Superior temporal gyrus (tissue), 1 donor: Measurements from ENCODE around the gene P2RX5.
"Not testable (repeated sequence)": the region's sequence is repeated elsewhere in the genome, so short reads cannot be mapped to it uniquely, and the experiment has no call there.

ENCODE experiments used
- DNase-seq: peaks from one replicate; pipeline ENCODE4 v3.0.0-alpha.2; 2016; ENCODE audit errors: extremely low spot score

Gene P2RX5

DNA sequence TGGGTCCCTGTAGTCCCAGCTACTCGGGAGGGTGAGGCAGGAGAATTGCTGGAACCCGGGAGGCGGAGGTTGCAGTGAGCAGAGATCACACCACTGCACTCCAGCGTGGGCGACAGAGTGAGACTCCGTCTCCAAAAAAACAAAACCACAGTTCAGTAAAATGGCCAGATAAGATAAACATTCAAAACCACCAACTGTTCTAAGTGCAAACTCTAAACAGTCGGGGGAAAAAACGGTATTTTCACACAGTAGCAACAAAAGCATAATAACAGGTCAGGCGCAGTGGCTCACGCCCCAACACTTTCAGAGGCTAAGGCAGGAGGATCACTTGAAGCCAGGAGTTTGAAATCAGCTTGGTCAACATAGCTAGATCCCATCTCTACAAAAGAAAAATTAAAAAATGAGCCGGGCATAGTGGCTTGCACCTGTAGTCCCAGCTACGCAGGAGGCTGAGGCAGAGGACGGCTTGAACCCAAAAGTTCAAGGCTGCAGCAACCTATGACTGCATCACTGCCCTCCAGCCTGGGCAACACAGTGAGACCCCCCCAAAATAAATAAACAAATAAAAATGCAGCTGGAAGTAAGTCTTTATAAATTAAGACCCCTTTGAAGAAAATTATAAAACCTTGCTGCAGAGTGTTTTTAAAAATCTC is 17.0 kb upstream of the P2RX5 start:
- no peak for DNase-seq

DNA sequence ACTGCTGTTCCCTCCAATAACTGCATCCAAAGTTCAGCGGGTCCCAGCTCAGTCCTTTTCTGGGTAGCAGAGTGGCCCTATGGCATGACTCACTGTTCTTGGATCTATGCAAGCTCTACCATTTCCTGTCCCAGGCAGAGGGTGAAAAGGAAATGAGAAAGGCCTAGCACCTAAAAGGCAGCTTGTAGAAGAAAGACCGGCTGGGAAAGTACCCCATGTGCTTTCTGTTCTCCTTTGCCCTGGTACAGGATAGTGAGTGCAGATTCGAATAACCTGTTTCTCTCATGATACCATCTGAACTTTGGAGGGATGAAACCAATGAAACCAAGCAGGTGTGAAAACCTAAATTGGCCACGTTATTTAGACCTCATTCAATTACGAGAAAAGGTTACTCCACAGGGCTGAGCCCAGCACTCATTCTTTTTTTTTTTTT is 15.0 kb upstream of the P2RX5 start:
- no peak for DNase-seq

DNA sequence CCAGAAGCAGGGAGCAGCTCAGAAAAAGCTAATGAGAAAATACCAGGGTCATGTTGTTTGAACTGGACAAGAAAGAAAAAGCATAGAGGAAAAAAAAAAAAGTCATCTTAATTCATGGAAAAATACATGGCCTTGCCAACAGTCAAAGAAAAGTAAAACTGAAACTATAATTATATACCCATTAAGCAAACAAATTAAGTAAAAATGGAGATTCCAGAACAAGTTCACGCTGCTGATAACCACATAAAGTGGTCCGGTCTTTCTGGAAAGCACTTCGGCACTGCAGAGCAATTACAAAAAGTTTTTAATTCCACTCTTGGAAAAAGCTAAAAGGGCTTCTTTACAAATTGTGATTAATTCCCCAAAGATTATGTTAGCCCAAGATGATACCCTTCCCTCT is 12.4 kb upstream of the P2RX5 start:
- DNase-seq = no peak

DNA sequence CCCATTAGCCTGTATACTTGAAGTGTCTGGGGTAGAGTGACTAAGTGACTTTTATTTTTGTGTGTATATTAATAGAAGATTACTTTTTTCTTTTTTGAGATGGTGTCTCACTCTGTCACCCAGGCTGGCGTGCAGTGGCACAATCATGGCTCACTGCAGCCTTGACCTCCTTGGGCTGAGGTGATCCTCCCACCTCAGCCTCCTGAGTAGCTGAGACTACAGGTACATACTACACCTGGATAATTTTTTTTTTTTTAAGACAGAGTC is 9.7 kb upstream of the P2RX5 start:
- not testable (repeated sequence) for DNase-seq

DNA sequence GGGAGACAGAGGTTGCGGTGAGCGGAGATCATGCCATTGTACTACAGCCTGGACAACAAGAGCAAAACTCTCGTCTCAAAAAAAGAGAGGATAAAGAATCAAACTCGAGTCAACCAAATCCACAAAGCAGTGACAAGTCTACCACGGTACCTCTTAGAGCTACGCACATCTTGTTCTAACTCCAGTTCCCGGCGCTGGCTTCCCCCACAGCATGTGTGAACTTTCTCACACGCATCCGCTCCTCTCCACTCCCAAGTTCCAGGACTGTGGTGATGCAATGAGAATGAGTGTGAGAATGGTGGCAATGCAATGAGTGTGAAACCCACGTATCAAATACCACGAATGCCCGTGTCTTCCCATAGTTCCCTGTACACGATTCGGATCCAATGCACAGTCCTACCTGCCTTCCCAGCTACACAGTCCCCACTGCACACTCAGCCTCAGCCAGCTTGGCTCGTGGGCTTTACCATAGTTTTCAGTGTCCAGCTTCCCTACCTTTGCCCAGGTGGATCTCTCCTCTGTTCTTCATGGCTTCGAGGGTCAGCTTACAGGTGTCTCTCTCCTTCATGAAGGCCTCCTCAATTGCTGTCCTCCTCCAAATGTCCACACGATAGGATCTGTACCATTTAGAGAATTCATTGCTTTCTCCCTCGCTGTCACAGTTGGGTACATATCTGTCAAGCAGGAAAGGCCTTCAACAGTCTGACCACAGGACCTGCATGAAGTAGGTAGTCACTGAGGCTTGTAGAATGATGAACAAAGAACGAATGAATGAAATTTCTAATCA is 9.2 kb upstream of the P2RX5 start:
- no peak for DNase-seq

DNA sequence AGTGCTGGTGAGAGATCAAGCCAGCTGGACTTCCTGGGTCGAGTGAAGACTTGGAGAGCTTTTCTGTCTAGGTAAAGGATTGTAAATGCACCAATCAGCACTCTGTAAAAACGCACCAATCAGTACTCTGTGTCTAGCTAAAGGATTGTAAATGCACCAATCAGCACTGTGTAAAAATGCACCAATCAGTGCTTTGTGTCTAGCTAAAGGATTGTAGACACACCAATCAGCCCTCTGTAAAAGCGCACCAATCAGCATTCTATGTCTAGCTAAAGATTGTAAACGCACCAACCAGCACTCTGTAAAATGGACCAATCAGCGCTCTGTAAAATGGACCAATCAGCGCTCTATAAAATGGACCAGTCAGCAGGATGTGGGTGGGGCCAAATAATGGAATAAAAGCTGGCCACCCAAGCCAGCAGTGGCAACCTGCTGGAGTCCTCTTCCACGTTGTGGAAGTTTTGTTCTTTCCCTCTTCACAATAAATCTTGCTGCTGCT is 6.1 kb upstream of the P2RX5 start:
- DNase-seq = not testable (repeated sequence)

DNA sequence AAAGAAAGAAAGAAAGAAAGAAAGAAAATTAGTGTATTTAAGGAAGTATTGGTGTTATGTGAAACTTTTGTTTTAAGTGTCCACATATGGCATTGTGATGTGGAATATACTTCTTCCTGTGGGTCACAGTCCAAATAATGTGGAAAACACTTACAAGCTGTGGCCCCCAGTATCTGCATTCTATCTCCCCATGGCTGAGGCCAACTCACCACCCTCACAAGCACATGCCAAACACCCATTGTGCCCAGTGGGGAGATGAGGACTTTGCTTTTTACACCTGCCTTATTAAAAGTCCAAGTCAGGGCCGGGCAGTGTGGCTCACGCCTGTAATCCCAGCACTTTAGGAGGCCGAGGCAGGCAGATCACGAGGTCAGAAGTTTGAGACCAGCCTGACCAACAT is 4.0 kb upstream of the P2RX5 start:
- DNase-seq = no peak

DNA sequence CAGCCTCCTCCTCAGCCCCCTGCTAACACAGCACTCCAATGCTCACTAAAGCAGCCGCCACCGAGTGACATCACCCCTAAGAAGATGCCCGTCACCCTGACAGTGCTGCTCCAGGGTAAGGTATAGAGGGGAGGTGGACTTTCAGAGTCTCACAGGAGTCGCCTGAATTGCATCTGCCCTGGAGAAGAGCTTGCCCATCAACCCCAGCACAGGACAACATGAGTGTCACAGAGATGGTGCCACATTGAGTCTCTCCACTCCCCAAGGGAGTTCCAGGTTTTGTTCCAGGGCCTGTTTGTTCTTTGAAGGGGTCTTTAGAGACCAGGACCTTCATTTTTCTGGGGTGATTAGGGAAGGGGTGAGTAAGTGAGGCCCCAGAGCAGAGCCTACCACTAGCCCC is 2.2 kb upstream of the P2RX5 start:
- no peak for DNase-seq

DNA sequence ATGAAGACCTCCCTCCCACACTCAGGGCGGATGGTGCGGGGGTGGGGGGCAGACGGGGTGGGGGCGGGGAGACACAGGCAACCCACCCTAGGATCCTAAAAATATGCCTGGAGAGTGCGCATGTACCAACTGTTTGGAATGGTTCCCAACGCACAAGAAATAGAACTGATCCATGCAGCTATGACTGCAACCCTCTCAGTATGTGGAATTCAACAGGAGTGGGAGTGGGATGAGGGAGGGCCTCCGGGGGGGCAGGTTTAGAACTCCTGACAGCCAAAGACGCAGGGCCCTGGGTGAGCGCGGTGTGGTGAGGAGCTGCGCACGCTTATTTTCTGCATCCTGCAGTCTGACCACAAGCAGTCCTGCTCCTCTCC is 1.1 kb upstream of the P2RX5 start:
- no peak for DNase-seq

DNA sequence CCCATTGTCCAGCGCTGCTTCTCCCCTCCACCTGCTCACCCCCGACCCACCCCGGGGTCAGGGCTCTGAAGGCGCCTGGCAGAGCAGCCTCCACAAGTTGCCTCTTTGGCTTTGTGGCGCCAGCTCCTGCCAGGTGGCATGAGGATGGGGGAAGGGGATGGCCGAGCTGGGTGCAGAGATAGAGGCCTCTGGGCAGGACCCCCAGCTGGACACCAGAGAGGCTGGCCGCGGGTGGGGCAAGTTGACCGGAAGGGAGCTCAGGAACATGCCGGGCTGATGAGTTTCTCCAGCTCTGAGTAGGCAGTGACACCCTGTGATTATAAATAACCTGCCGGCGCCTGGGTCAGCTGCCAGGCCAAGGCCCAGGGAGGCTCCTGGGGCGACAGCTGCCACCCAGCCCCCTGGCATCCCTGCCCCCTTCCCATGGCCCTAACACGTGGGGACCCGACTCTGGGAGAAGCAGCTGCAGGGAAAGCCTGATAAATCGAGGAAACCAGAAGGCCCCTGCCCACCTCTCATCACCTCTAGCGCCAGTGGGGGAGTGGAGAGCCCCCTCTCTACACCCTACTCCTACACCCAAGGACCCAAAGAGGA is 729 bp downstream of the P2RX5 start:
- DNase-seq = no peak

DNA sequence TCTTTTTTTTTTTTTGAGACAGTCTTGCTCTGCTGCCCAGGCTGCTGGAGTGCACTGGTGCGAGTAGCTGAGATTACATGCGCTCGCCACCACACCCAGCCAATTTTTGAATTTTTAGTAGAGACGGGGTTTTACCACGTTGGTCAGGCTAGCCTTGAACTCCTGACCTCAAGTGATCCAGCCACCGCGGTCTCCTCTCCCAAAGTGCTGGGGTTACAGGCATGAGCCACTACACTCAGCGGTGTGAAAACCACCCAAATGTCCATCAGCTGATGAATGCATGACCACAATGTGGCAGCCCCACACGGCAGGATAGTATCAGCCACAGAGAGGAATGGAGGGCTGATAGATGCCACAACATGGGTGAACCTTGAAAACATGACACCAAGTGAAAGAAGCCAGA is 2.1 kb downstream of the P2RX5 start:
- no peak for DNase-seq

DNA sequence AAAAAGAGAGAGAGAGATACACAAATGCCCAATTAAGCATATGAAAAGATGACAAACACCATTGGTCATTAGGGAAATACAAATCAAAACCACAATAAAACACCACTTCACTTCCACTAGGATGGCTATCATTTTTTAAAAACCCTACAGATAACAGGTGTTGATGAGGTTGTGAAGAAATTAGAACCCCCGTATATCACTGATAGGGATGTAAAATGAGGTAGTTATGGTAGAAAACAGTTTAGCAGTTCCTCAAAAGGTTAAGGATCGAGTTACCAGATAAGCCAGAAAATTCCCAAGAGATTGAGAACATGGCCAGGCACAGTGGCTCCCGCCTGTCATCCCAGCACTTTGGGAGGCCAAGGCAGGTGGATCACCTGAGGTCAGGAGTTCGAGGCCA is 2.8 kb downstream of the P2RX5 start:
- DNase-seq = no peak

DNA sequence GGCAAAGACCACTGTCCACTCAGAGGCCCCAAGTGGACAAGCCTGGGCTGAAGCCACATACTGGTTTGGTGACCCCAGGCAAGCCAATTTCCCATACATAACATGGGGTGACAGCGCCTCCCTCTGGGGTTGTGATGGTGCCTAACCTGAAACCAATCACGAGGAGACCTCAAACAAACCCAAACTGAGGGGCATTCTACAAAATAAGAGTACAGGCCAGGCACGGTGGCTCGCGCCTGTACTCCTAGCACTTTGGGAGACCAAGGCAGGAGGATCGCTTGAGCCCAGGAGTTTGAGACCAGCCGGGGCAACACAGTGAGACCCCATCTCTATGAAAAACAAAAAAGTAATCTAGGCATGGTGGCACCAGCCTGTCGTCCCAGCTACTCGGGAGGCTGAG is 3.6 kb downstream of the P2RX5 start:
- no peak for DNase-seq

DNA sequence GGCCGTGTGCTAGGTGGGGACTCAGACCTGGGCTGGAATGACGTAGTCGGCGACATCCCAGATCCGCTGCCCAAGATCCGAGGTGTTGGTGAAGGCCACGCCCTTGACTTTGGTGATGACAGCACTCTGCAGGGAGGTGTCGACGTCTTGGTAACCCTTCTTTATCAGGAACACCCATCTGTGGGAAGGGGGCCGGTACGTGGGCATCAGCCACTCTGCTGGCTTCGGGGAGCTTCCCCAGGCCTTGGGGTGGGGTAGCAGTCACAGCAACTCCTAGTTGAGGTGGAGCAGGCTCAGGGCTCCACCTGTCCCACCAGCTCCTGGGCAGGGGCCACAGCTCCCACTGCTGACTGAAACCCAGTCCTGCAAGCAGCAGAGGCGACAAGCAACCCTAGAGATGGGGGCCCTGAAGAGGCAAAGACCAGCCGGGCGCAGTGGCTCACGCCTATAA is 4.3 kb downstream of the P2RX5 start:
- no peak for DNase-seq

DNA sequence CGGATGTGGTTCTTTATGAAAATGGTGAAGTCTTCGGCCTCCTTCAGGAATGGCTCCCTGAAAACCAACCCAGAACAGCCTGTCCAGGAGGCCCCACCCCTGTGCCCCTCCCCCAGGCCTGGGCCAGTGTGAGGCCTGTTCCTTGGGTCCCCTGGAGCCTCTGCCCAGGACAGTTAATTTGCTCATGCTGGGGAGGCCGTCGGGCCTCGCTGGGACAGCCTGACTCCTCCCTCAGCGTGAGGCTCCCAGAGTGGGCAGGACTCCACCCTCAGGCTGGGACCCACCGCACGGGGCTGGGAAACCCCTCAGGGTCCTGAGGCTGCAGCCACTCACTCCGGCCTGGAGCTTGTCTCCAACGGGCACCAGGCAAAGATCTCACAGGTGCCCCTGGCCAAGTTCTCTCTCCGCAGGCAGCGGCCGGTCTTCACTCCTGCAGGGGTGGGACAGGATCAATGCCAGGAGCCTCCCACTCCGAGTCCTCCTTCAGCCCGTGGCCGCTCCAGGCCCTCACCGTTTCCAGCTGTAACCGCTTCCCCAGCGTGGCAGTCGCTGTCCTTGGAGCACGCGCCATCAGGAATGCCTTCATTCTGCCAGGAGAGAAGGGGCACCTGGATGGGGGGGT is 5.8 kb downstream of the P2RX5 start:
- no peak for DNase-seq

DNA sequence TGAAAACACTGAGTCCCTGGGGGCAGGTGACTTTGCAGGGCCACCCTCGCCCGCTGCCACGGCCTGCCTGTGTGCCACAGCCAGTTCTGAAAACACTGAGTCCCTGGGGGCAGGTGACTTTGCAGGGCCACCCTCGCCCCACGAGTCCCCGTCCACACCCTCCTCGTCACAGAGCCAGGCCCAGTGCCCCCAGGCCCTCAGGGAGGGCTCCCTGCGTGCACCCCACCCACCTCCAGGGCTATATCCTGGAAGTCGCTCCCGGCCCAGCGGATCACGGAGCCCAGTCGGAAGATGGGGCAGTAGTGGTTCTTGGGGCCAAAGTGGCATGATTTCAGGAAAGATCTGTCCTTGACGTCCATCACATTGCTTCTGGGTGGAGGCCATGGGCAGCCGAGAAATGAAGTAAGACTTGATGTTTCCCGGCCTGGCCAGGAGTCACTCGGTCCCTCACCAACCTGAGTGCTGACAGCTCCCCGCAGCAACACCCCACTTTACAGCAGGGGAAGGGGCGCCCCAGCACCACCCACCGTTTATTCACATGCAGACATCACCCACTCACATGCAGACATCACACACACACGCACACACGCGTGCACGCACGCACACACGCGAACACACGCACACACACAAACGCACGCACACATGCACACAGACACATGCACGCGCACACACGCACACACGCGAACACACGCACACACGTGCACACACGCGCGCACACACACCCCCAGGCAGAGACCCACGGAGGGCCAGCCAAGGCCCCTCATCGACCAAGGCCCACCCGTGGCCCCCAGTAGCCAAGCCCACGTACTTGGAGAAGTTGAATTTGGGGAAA is 6.5 kb downstream of the P2RX5 start:
- no peak for DNase-seq

DNA sequence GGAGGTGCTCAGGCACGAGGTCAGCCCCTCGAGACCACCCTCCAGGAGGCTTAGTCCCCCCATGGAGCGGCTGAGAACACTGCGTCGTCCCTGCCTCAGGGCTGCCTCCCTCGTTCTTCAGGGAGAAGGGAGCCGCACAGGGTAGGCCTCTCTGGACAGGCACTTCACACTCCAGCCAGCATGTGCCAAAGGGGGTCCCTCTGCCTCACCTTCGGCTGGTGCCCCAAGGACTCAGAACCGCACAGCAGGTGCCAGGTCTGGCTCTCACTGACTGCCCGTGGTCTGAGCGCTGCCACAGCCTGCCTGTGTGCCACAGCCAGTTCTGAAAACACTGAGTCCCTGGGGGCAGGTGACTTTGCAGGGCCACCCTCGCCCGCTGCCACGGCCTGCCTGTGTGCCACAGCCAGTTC is 7.1 kb downstream of the P2RX5 start:
- no peak for DNase-seq

DNA sequence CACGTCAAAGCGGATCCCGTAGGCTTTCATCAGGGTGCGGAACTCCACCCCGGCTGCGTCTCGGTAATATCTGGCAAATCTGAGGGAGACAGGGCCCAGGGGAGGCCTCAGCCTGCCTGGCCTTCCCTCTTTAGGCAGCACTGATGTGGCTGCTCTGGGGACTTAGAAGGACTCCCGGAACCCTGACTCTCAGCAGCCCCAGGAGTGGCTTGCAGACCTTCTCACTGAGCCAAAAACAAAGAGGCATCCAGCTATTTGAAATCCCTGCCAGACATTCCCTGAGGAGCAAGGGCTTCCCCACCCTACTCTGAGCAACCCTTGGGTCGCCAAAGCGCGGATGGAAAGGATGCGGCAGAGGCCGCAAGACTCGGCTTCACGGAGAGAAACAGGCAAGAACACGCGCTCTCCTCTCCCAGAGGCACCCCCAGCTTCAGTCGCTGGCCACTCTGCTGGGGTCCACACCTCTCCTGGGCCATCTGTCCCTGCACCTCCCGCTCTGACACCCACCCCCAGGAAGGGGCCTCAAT is 7.9 kb downstream of the P2RX5 start:
- DNase-seq = no peak

DNA sequence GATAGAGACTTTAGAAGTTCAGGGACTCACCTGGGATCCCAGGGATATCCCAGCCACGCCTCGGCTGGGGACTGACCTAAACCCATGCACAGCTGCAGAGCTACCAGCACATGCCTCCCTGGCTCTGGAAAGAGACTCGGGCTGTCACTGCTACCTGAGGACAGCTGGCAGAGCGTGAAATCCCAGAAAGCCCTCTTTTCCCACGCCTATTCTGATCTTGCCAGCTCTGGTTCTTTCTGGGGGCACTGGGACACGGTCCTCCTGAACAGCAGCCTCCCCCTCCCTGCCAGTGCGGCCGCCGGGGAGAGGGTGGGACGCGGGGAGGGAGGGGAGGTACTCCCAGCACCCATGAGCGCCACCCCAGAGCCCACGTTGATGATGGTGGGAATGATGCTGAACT is 10.8 kb downstream of the P2RX5 start:
- DNase-seq = no peak

DNA sequence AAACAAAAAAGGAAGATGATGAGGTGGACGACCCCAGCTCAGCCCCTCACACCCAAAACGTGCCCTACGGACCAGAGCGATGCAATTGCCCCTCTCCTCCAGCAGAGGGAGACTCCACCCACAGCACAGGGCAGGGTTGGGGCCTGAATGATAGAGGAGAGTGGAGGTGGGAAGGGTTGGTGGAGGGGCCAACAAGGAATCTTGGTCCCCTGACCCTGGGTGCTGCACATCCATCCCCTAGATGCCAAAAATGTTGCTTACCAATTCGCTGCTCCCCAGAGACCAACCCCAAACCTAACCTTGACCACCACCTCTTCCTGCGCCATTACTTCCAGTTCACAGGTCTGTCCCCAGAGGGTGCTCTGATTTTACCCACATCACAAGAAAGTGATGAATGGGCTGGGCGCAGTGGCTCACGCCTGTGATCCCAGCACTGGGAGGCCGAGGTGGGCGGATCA is 12.9 kb downstream of the P2RX5 start:
- DNase-seq = no peak

DNA sequence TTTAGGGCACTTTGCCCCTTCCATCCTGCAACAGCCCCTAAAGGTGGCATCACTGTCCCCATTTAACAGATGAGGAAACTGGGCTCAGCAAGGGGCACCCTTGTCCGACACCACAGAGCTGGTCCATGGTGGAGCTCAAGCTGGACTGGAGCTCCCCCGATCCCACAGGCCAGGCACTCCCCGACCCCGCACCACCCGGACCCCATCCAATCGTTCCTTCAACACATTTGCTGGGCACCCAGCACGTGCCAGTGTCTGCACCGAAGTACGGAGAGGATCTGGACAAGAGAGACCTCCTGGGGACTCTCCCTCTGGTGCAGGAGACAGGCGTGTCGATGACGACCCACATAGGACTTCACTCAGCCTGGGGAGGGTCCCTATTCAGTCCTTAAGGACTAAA is 13.9 kb downstream of the P2RX5 start:
- no peak for DNase-seq

DNA sequence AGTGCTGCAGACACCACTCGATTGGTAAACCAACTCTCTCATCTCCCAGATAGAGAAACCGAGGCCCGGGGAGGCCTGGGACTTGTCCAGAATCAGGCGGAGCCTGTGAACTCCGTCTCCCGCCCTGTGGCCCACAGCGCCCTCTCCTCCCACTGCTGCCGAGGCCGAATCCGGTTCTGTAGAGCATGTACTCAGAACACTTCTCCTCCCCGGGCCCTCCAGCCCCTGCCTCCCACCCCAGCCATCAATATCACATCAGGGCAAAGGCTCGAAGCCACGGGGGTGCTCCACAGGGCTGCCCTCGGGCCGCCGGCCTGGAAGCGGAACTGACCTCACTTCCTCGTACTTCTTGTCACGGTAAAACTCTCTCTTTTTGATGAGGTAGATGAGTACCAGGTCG is 14.4 kb downstream of the P2RX5 start:
- no peak for DNase-seq
